ENCODE measurements around the gene CKM. TPM values are rescaled to one million over a fixed set of nuclear protein-coding genes. Genes with fewer than 3 reads are reported as not detected.
"Not testable (repeated sequence)": the region's sequence is repeated elsewhere in the genome, so short reads cannot be mapped to it uniquely, and the experiment has no call there.

The CKM gene
- total RNA-seq, 1 donor from 2014 or later = not detected

GRCh38 chr19:45321848-45322247 lies 827 bp downstream of the CKM start:
- DNase-seq (ENCODE audit: low spot score) = no peak

DNA sequence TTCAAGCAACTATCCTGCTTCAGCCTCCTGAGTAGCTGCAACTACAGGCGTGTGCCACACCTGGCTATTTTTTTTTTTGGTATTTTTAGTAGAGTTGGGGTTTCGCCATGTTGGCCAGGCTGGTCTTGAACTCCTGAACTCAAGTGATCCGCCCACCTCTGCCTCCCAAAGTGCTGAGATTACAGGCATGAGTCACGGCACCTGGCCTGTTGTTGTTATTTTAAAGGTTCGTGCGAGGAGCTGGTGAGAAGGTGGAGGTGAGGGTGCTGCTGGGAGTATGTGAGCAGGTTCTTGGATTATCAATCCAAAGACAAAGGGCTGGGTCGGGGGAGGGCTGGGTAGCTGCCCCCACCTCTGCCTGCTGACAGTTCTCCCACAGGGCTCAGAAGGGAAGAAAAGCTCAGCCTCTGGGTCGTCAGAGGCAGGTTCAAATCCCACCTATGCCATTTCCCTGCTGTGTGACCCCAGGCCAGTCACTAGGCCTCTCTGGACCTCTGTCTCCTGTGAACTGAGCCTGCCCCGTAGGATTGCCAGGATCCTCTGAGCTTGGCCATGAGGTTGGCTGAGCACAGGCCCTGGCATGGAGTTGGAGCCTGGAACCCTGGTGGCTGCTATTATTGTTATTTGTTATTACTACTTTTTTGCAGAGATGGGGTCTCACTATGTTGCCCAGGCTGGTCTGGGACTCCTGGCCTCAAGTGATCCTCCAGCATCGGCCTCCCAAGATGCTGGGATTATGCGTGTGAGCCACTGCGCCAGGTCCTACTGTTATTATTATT lies 1.5 kb downstream of the CKM start:
- DNase-seq (ENCODE audit: low spot score) = no peak

GRCh38 chr19:45315304-45315703 lies 7.4 kb downstream of the CKM start:
- no peak for DNase-seq (ENCODE audit: low spot score)

- DNase-seq (ENCODE audit: low spot score) = no peak
Measured at GRCh38 chr19:45314708-45315245, 7.9 kb downstream of the CKM start.

DNA sequence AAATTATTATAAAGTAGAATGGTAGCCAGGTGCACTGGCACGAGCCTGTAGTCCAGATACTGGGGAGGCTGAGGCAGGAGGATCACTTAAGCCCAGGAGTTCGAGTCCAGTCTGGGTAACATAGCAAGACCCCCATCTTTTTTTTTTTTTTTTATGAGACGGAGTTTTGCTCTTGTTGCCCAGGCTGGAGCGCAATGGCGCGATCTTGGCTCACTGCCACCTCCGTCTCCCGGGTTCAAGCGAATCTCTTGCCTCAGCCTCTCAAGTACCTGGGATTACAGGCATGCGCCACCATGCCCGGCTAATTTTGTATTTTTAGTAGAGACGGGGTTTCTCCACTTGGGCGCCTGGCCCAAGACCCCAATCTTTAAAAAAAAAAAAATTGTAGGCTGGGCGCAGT lies 10.4 kb downstream of the CKM start:
- DNase-seq (ENCODE audit: low spot score) = not testable (repeated sequence)

GRCh38 chr19:45311621-45312020 lies 11.1 kb downstream of the CKM start:
- DNase-seq (ENCODE audit: low spot score) = no peak

DNA sequence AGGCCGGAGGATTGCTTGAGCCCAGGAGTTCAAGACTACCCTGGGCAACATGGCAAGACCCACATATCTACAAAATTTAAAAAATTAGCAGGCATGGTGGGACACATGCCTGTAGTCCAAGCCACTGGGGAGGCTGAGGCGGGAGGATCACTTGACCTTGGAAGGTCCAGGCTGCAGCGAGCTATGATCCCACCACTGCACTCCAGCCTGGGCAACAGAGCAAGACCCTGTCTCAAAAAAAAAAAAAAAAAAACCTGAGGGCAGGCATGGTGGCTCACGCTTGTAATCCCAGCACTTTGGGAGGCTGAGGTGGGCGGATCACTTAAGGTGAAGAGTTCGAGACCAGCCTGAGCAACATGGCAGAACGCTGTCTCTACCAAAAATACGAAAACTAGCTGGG lies 13.4 kb downstream of the CKM start:
- DNase-seq (ENCODE audit: low spot score) = not testable (repeated sequence)

DNA sequence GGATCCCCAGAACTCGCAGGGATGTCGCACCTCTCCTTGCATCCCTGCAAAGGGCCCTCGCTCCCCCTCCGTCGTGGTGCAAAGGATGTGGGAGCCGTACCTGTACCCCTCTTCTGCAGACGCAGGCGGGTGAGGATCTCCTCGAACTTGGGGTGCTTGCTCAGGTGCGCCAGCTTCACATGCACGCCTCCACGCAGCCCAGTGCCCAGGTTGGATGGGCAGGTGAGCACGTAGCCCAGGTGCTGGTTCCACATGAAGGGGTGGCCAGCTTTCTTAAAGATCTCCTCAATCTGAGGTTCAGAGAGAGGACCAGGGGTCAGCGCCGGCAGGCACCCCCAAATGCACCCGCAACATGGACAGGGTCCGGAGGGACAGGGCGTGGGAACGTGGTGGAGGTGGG lies 15.3 kb downstream of the CKM start:
- no peak for DNase-seq (ENCODE audit: low spot score)

- no peak for DNase-seq (ENCODE audit: low spot score)
Measured at GRCh38 chr19:45306518-45307027, 16.1 kb downstream of the CKM start.

DNA sequence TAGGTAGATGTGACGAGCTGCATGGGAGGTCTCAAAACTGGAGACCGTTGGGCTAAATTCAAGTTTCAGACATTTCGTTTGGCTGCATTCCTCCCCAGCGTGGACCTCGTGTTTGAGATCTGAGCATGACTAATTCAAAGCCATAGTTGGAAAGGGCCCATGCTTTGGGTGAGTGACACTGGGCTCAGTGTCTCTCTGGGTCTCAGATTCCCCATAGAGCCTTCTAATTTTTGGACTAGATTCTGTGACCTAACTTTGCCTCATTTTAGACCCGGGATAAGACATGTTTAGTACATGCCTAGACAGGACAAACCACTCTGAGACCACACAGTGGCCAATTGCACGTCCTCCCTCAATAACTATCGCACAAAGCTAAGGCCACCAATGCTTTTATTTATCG lies 16.6 kb downstream of the CKM start:
- no peak for DNase-seq (ENCODE audit: low spot score)

DNA sequence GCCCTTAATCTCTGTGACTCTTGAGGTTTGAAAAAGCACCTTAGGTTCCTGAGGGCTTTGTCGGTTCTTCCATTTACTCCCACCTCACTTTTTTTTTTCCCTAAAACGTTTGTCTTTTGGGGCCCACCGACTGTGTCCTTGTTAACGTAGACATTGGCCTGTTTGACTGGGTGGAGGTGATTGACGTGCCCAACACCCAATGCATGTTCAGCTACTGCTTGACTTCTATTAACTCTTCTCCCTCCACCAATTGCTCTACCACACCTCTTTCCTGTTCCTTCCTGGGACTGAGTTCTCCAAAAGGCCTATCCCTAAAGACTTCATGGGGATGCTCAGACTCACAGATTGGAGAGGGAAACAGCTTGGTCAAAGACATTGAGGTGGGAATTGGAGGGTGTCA lies 17.3 kb downstream of the CKM start:
- DNase-seq (ENCODE audit: low spot score) = no peak

DNA sequence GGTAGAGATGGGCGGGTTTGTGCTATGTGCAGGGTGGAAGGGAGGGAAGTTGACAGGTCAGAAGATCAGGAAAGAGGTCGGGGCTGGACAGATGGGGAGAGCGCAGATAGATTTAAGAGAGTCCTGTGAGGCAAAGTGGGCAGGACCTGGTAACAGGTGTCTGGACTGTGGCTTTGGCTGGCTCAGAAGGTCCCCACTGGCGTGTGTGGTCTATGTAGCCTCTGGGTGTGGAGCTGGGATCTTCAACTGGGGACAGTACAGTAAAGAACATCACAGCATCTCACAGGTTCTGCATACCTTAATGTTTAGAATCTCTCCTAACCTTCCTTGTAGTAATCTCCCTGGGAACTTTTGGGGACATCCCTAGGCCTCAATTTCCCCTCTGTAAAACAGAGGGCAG lies 17.7 kb downstream of the CKM start:
- DNase-seq (ENCODE audit: low spot score) = no peak

GRCh38 chr19:45304141-45304926 lies 18.3 kb downstream of the CKM start:
- no peak for DNase-seq (ENCODE audit: low spot score)

- DNase-seq (ENCODE audit: low spot score) = no peak
Measured at GRCh38 chr19:45303269-45304060, 19.2 kb downstream of the CKM start.

- DNase-seq (ENCODE audit: low spot score) = no peak
Measured at GRCh38 chr19:45302416-45302815, 20.3 kb downstream of the CKM start.

DNA sequence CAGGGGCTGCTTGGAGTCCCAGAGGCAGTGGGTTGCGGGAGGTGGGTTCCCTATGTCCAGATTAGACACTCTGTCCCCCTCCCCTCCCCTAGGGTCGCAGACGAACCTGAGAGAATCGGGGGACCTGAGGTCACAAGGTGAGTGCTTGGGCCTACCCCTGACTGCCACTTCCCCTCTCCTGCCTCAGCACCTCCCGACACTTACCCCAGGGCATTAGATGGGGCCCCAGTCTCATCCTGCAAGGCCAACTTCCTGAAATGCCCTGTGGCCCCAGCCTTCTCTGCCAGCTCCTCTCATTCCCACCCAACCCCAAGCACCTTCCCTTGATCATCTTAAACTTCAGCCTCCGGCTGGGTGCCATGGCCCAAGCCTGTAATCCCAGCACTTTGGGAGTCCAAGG lies 23.0 kb downstream of the CKM start:
- no peak for DNase-seq (ENCODE audit: low spot score)

DNA sequence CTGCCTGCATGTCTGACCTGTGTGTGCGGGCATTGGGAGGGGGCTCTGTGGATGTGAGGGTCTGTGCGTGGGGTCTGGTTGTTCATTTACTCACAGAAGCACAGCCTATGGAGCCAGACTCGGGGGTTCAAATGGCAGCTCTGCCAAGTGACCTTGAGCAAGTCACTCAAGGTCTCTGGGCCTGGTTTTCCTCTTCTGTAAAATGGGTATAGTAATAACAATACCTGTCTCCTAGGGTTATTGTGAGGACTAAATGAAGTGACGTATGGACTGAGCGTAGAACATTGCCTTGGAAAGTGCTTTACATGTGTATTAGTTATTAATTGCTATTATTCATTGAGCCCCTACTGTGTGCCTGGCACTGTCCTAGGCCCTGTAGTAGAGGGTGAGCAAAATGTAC lies 24.4 kb downstream of the CKM start:
- no peak for DNase-seq (ENCODE audit: low spot score)

- no peak for DNase-seq (ENCODE audit: low spot score)
Measured at GRCh38 chr19:45297674-45298073, 25.0 kb downstream of the CKM start.

DNA sequence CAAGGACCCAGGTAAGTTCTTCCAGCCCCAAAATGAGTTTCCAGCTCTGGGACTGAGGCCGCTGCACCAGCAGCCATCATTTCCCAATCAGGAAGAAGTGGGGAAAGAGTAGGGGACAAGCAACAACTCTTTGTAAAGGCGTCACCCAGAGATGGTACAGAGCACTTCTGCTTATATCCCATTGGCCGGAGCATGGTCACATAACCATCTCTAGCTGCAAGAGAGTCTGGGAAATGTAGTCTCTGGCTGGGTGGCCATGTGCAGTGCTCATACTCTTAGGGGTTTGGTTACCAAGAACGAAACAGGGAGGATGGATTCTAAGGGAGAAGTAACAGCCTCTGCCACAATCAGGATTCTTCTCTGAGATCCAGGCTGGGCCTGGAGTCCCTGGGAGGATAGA lies 26.3 kb downstream of the CKM start:
- DNase-seq (ENCODE audit: low spot score) = no peak

GRCh38 chr19:45295873-45296272 lies 26.8 kb downstream of the CKM start:
- no peak for DNase-seq (ENCODE audit: low spot score)

DNA sequence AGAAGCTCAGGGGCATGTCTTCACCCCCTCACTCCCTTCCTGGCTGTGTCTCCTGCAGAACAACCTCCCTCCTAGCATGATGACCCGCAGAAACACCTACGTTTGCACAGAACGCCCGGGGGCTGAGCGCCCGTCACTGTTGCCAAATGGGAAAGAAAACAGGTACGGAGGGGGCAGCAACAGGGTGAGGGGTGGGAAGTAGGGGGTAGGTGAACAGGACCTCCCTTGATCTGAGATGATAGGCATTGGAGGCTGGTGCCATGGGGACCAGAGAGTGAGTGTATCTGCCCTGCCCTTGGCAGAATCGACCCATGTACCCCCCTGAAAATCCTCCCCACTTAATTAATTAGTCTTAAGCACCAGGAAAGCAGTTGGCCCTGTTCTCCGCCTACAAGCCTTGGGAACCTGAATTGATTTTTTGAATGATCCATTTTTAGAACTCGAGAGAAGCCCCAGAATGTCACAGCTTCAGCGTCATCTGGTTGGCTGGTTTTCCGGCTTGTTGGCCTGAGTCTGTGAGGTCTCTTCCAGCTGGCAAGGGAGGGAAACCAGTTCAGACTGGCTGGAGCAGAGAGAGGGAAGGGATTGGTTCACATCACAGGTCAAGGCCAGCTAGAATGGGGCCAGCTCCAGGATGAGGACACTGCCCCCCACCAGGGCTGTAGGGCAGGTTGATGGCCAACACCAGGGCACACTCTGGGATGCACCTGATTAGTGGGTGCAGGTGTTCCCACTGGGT lies 28.2 kb downstream of the CKM start:
- DNase-seq (ENCODE audit: low spot score) = no peak

Data from mesenteric fat pad (tissue), 1 donor.